IPS-18a (cell line): ENCODE data around the gene ADPRS.

Experiments
- H3K27ac ChIP-seq: one replicate; pipeline ENCODE4 v1.5.1; 2013; ENCODE audit warnings: low read length
- H3K27me3 ChIP-seq: one replicate; pipeline ENCODE4 v1.6.1; 2013; ENCODE audit warnings: mild to moderate bottlenecking, low read length; ENCODE audit not compliant: control insufficient read depth, insufficient read depth
- H3K36me3 ChIP-seq: one replicate; pipeline ENCODE4 v1.6.1; 2013; ENCODE audit warnings: low read depth, low read length; ENCODE audit not compliant: control insufficient read depth
- H3K4me1 ChIP-seq: one replicate; pipeline ENCODE4 v1.6.1; 2013; ENCODE audit warnings: low read depth, low read length; ENCODE audit not compliant: control insufficient read depth
- H3K4me3 ChIP-seq: one replicate; pipeline ENCODE4 v1.5.1; 2013; ENCODE audit warnings: low read length
- H3K9ac ChIP-seq: one replicate; pipeline ENCODE4 v1.6.1; 2013; ENCODE audit warnings: mild to moderate bottlenecking, low read length, moderate library complexity
- H3K9me3 ChIP-seq: one replicate; pipeline ENCODE4 v1.6.1; 2013; ENCODE audit warnings: low read depth, low read length; ENCODE audit not compliant: control insufficient read depth

Gene ADPRS

GRCh38 chr1:36091141-36091540 lies 2.4 kb downstream of the ADPRS start:
- Histone ChIP-seq H3K36me3 (peaks cover 38% of the 10 kb centered on the region), H3K9me3 (no peaks in the 10 kb centered on the region), H3K9ac (no peak overlapping the region), H3K27ac (no peak overlapping the region), H3K4me3 (no peak overlapping the region), H3K4me1 (peaks cover 6% of the 10 kb centered on the region), H3K27me3 (no peaks in the 10 kb centered on the region)

- Histone ChIP-seq H3K9ac (no peak overlapping the region), H3K36me3 (peaks cover 38% of the 10 kb centered on the region), H3K27ac (no peak overlapping the region), H3K4me3 (no peak overlapping the region), H3K4me1 (peaks cover 6% of the 10 kb centered on the region), H3K9me3 (no peaks in the 10 kb centered on the region), H3K27me3 (no peaks in the 10 kb centered on the region)
Measured at GRCh38 chr1:36091698-36092097, 3.0 kb downstream of the ADPRS start.

GRCh38 chr1:36092166-36092797 lies 3.6 kb downstream of the ADPRS start:
- Histone ChIP-seq H3K36me3 (peaks cover 38% of the 10 kb centered on the region), H3K9me3 (no peaks in the 10 kb centered on the region), H3K4me1 (peaks cover 11% of the 10 kb centered on the region), H3K27ac (no peak overlapping the region), H3K4me3 (no peak overlapping the region), H3K9ac (no peak overlapping the region), H3K27me3 (no peaks in the 10 kb centered on the region)

- Histone ChIP-seq H3K9ac (no peak overlapping the region), H3K27ac (no peak overlapping the region), H3K9me3 (no peaks in the 10 kb centered on the region), H3K4me1 (peaks cover 11% of the 10 kb centered on the region), H3K4me3 (no peak overlapping the region), H3K36me3 (peaks cover 38% of the 10 kb centered on the region), H3K27me3 (no peaks in the 10 kb centered on the region)
Measured at GRCh38 chr1:36092798-36093185, 4.1 kb downstream of the ADPRS start.

GRCh38 chr1:36093226-36093625 lies 4.5 kb downstream of the ADPRS start:
- Histone ChIP-seq H3K9me3 (no peaks in the 10 kb centered on the region), H3K27ac (no peak overlapping the region), H3K9ac (no peak overlapping the region), H3K4me1 (peaks cover 11% of the 10 kb centered on the region), H3K4me3 (no peak overlapping the region), H3K27me3 (no peaks in the 10 kb centered on the region), H3K36me3 (peaks cover 38% of the 10 kb centered on the region)

- Histone ChIP-seq H3K9ac (no peak overlapping the region), H3K4me1 (peaks cover 11% of the 10 kb centered on the region), H3K36me3 (peaks cover 38% of the 10 kb centered on the region)
Measured at GRCh38 chr1:36093929-36094328, 5.2 kb downstream of the ADPRS start.

GRCh38 chr1:36094621-36095061 lies 5.9 kb downstream of the ADPRS start:
- peaks cover 38% of the 10 kb centered on the region for H3K36me3 ChIP-seq
- H3K27ac ChIP-seq: no peak overlapping the region
- no peaks in the 10 kb centered on the region for H3K9me3 ChIP-seq
- H3K4me3 ChIP-seq: no peak overlapping the region
- H3K27me3 ChIP-seq: no peaks in the 10 kb centered on the region
- H3K4me1 ChIP-seq: peaks cover 8% of the 10 kb centered on the region
- no peak overlapping the region for H3K9ac ChIP-seq

More at GRCh38 chr1:36093929-36094328, 5.2 kb downstream of the ADPRS start:
- Histone ChIP-seq H3K27ac (no peak overlapping the region), H3K4me3 (no peak overlapping the region), H3K9me3 (no peaks in the 10 kb centered on the region), H3K27me3 (no peaks in the 10 kb centered on the region)

GRCh38 chr1:36095760-36096405 lies 7.2 kb downstream of the ADPRS start:
- Histone ChIP-seq H3K36me3 (peaks cover 38% of the 10 kb centered on the region), H3K9ac (no peak overlapping the region), H3K27ac (no peak overlapping the region), H3K9me3 (no peaks in the 10 kb centered on the region), H3K4me1 (peaks cover 5% of the 10 kb centered on the region), H3K27me3 (no peaks in the 10 kb centered on the region), H3K4me3 (no peak overlapping the region)

- Histone ChIP-seq H3K27ac (no peak overlapping the region), H3K4me3 (no peak overlapping the region), H3K9ac (peak overlapping the region; percentile 8), H3K27me3 (no peaks in the 10 kb centered on the region), H3K9me3 (no peaks in the 10 kb centered on the region), H3K36me3 (peaks cover 35% of the 10 kb centered on the region), H3K4me1 (peaks cover 5% of the 10 kb centered on the region)
Measured at GRCh38 chr1:36096500-36097432, 8.1 kb downstream of the ADPRS start.

- H3K27me3 ChIP-seq: no peaks in the 10 kb centered on the region
- no peak overlapping the region for H3K27ac ChIP-seq
- no peak overlapping the region for H3K4me3 ChIP-seq
- H3K4me1 ChIP-seq: peaks cover 5% of the 10 kb centered on the region
- H3K9me3 ChIP-seq: no peaks in the 10 kb centered on the region
- peak overlapping the region; percentile 8 for H3K9ac ChIP-seq
- peaks cover 26% of the 10 kb centered on the region for H3K36me3 ChIP-seq
Measured at GRCh38 chr1:36097693-36098585, 9.2 kb downstream of the ADPRS start.
